Smooth muscle cell (in vitro differentiated cells): ENCODE results near the gene CRADD. TPM values are rescaled to one million over a fixed set of nuclear protein-coding genes. Genes with fewer than 3 reads are reported as not detected.

Experiments used
- DNase-seq: peaks from one replicate; lab custom pipeline; 2025; ENCODE audit not compliant: unreplicated experiment; lab: John Stamatoyannopoulos, UW
- H2AFZ ChIP-seq: fragments of 200-600 bp; sonication (generic); 2 replicates; pipeline ENCODE4 v1.6.0; 2016; ENCODE audit warnings: antibody characterized with exemption, low read depth, mild to moderate bottlenecking
- H3F3A ChIP-seq: fragments of 200-600 bp; sonication (generic); 2 replicates; pipeline ENCODE4 v1.6.0; 2017; ENCODE audit warnings: antibody characterized with exemption, low read depth
- H3K27ac ChIP-seq: fragments of 200-600 bp; sonication (generic); 2 replicates; pipeline ENCODE4 v1.5.1; 2016; ENCODE audit warnings: low read depth, mild to moderate bottlenecking
- H3K27me3 ChIP-seq: fragments of 200-600 bp; sonication (generic); 2 replicates; pipeline ENCODE4 v1.6.1; 2016; ENCODE audit warnings: low read depth, mild to moderate bottlenecking
- H3K36me3 ChIP-seq: fragments of 200-600 bp; sonication (generic); 2 replicates; pipeline ENCODE4 v1.5.1; 2016; ENCODE audit warnings: low read depth
- H3K4me1 ChIP-seq: fragments of 200-600 bp; sonication (generic); 2 replicates; pipeline ENCODE4 v1.5.1; 2016; ENCODE audit warnings: low read depth
- H3K4me2 ChIP-seq: fragments of 200-600 bp; sonication (generic); 2 replicates; pipeline ENCODE4 v1.6.0; 2016; ENCODE audit warnings: mild to moderate bottlenecking
- H3K4me3 ChIP-seq: fragments of 200-600 bp; sonication (generic); 2 replicates; pipeline ENCODE4 v1.5.1; 2016; ENCODE audit warnings: mild to moderate bottlenecking
- H3K79me2 ChIP-seq: fragments of 200-600 bp; sonication (generic); 2 replicates; pipeline ENCODE4 v1.6.0; 2016; ENCODE audit warnings: low read depth, mild to moderate bottlenecking
- H3K9ac ChIP-seq: fragments of 200-600 bp; sonication (generic); 2 replicates; pipeline ENCODE4 v1.6.0; 2016; ENCODE audit warnings: low read depth
- H3K9me3 ChIP-seq: fragments of 200-600 bp; sonication (generic); replicated peaks from 2 replicates; pipeline ENCODE4 v1.5.1; 2016; ENCODE audit warnings: low read depth
- H4K20me1 ChIP-seq: fragments of 200-600 bp; sonication (generic); 2 replicates; pipeline ENCODE4 v1.6.0; 2016; ENCODE audit warnings: low read depth
- WGBS: methylation state at CpG from one replicate; pipeline ENCODE4 v1.1.7; 2016; ENCODE audit warnings: low lambda C conversion rate; 5-methylcytosine and 5-hydroxymethylcytosine counted together
- polyA plus RNA-seq: library from polyadenylated mRNA; unstranded; fragments of >200 nt; fragmentation: Nextera tagmentation; extraction: Ambion mirVana; gene quantifications from 2 replicates; pipeline ENCODE4 v1.2.1, GENCODE V29; 2016
- total RNA-seq: library from RNA; depleted of rRNA; stranded (reverse); fragments of >200 nt; gene quantifications from 2 replicates; pipeline ENCODE4 v1.2.3, GENCODE V29; 2014
- TF ChIP-seq, protein P1 (sequence below): fragments of 200-600 bp; sonication (generic); IDR thresholded peaks from 2 replicates; pipeline ENCODE4 v1.5.1; 2017; ENCODE audit warnings: borderline replicate concordance, mild to moderate bottlenecking, antibody characterized with exemption; ENCODE audit not compliant: insufficient read depth, poor library complexity, severe bottlenecking

Gene CRADD
- total and polyA plus RNA-seq, 2 experiments from 2014 or later, result 10.7 to 28.6 TPM

DNA sequence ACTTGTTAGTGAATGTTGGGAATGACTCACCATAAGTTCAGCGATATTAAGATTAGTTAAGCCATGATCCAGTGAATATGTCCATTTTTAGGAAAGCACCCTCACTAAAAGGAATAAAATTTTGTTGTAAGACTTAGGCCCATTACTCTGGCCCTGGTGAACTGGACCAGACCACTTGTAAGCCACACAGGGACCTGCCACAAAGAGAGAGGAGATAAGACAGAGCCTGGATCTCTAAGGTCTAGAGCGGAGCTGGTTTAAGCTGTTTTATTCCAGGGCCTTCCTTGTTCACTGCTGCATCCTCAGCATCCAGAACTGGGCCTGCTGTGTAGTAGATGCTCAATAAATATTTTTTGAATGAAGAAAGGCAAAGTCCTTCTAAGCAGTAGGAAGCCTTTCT lies 79.1 kb downstream of the CRADD start:
- Histone ChIP-seq H3K4me1 (no peaks in the 10 kb centered on the region), H2AFZ (no peak overlapping the region), H3K9me3 (no peaks in the 10 kb centered on the region), H3K4me2 (no peak overlapping the region), H3K4me3 (no peak overlapping the region), H4K20me1 (no peaks in the 10 kb centered on the region), H3K36me3 (no peaks in the 10 kb centered on the region), H3K9ac (no peak overlapping the region), H3K27ac (no peak overlapping the region), H3K27me3 (no peaks in the 10 kb centered on the region), H3K79me2 (no peaks in the 10 kb centered on the region), H3F3A (no peaks in the 10 kb centered on the region)
- 92% methylated on average over 2 of the region's 2 CpGs for WGBS
- TF ChIP-seq, protein P1, sequence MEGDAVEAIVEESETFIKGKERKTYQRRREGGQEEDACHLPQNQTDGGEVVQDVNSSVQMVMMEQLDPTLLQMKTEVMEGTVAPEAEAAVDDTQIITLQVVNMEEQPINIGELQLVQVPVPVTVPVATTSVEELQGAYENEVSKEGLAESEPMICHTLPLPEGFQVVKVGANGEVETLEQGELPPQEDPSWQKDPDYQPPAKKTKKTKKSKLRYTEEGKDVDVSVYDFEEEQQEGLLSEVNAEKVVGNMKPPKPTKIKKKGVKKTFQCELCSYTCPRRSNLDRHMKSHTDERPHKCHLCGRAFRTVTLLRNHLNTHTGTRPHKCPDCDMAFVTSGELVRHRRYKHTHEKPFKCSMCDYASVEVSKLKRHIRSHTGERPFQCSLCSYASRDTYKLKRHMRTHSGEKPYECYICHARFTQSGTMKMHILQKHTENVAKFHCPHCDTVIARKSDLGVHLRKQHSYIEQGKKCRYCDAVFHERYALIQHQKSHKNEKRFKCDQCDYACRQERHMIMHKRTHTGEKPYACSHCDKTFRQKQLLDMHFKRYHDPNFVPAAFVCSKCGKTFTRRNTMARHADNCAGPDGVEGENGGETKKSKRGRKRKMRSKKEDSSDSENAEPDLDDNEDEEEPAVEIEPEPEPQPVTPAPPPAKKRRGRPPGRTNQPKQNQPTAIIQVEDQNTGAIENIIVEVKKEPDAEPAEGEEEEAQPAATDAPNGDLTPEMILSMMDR, result no peak
- DNase-seq, result no peak

DNA sequence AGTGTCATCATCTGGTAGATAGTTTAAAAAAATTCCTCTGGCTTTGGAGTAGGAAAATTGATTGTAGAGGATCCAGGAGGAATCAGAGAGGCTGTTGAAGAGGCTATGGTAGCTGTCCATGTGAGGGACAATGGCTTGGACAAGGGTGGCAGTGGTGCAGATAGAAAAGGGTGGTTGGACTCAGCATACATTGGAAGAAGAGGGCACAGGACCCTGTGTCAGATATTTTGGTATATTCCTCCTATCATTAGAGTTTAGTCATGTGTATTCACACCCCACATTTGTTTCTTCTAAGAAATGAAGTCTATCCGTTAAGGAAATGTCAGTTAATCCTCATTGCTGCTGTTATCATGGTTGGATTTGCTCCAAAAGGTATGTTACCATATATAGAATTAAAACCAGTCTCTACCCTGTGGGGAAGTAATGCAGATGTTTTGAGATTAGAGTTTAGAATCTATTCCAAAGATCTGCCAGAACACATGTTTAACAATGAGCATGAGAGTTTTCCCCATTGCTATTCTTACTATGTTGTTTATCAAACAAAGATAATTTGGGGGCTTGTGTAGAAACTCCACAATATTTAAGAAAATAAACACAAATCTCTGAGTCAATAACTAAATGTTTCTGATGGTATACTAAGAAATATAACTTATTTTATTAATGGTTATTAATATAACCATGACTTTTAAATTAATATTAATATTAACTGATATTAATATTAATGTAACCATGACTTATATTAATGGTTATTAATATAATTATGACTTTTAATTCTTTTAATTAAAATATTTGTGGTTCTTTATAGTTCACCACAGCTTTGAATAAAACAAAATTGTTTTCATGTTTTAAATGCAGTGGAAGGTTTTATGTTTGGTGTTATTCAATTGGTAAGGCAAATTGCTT lies 80.9 kb downstream of the CRADD start:
- Histone ChIP-seq H3K4me3 (no peak overlapping the region), H3F3A (no peaks in the 10 kb centered on the region), H3K4me1 (no peaks in the 10 kb centered on the region), H3K27me3 (no peaks in the 10 kb centered on the region), H3K27ac (no peak overlapping the region), H3K4me2 (no peak overlapping the region), H3K9ac (no peak overlapping the region), H4K20me1 (no peaks in the 10 kb centered on the region), H3K79me2 (no peaks in the 10 kb centered on the region), H3K9me3 (no peaks in the 10 kb centered on the region), H2AFZ (no peak overlapping the region), H3K36me3 (no peaks in the 10 kb centered on the region)
- no peak for DNase-seq
- WGBS, result 37% methylated on average over 1 of the region's 1 CpG
- TF ChIP-seq, protein P1, result no peak

DNA sequence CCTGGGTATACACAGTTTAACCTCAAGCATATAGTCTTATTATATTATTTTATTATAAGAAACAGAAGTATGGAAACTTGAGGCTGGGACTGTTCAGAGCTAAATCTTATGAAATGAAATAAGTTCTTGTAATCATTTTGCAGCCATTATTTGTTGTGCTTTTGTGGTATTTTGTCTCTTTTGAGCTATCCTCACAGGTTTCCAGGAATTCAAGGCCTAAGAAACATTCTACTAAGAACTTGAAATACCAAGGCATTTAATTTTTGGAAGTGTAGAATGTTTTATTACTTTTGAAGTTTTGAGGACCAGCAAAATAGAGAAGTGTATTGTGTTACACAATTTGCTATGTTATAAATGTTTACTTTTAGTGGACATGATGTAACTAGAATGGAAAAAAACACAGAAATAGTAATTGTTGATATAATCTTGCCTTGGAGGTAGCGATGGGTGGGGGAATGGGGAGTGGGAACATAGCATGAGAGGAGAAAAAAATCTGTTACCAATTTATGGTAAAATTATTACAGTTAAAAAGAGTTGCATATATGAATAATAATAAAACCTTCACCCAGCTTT lies 81.7 kb downstream of the CRADD start:
- Histone ChIP-seq H2AFZ (no peak overlapping the region), H3K9ac (no peak overlapping the region), H3F3A (no peaks in the 10 kb centered on the region), H3K79me2 (no peaks in the 10 kb centered on the region), H3K4me2 (no peak overlapping the region), H3K9me3 (no peaks in the 10 kb centered on the region), H3K27ac (no peak overlapping the region), H3K36me3 (no peaks in the 10 kb centered on the region), H3K4me1 (no peaks in the 10 kb centered on the region), H3K4me3 (no peak overlapping the region), H4K20me1 (no peaks in the 10 kb centered on the region), H3K27me3 (no peaks in the 10 kb centered on the region)
- DNase-seq, result no peak
- 100% methylated on average over 1 of the region's 1 CpG for WGBS
- TF ChIP-seq, protein P1, result no peak
